HepG2 (cell line): ENCODE measurements around the gene GFRA1. TPM values are rescaled to one million over a fixed set of nuclear protein-coding genes. Genes with fewer than 3 reads are reported as not detected.

Experiments used
- AFF4 ChIP-seq: sonication (generic); formaldehyde crosslinking; IDR thresholded peaks from 2 replicates; pipeline ENCODE4 v1.4.0; 2020; ENCODE audit warnings: missing genetic modification reagents
- HOXD1 ChIP-seq: sonication (generic); formaldehyde crosslinking; IDR thresholded peaks from 2 replicates; pipeline ENCODE4 v1.5.0; 2020; ENCODE audit warnings: missing genetic modification reagents
- KLF12 ChIP-seq: sonication (generic); formaldehyde crosslinking; IDR thresholded peaks from 2 replicates; pipeline ENCODE4 v1.4.0; 2020; ENCODE audit warnings: missing genetic modification reagents, borderline replicate concordance
- SP5 ChIP-seq: IDR thresholded peaks from 2 replicates; pipeline ENCODE4 v1.6.1; 2016; ENCODE audit warnings: low read depth, borderline replicate concordance
- ZFP90 ChIP-seq: sonication (generic); formaldehyde crosslinking; IDR thresholded peaks from 2 replicates; pipeline ENCODE4 v1.8.0; 2022; ENCODE audit warnings: missing genetic modification reagents, mild to moderate bottlenecking, inconsistent platforms, borderline replicate concordance
- ZNF12 ChIP-seq: sonication (generic); formaldehyde crosslinking; IDR thresholded peaks from 2 replicates; pipeline ENCODE4 v1.5.0; 2020; ENCODE audit warnings: missing genetic modification reagents
- ZNF441 ChIP-seq: sonication (generic); formaldehyde crosslinking; IDR thresholded peaks from 2 replicates; pipeline ENCODE4 v1.7.0; 2021; ENCODE audit warnings: missing genetic modification reagents, borderline replicate concordance
- ZNF550 ChIP-seq: sonication (generic); formaldehyde crosslinking; IDR thresholded peaks from 2 replicates; pipeline ENCODE4 v1.4.0; 2020; ENCODE audit warnings: mild to moderate bottlenecking, missing genetic modification reagents, borderline replicate concordance
- ZNF577 ChIP-seq: sonication (generic); formaldehyde crosslinking; IDR thresholded peaks from 2 replicates; pipeline ENCODE4 v1.4.0; 2020; ENCODE audit warnings: mild to moderate bottlenecking, low read depth, missing genetic modification reagents, borderline replicate concordance
- ZNF598 ChIP-seq: sonication (generic); formaldehyde crosslinking; IDR thresholded peaks from 2 replicates; pipeline ENCODE4 v1.5.1; 2020; ENCODE audit warnings: mild to moderate bottlenecking, missing genetic modification reagents, borderline replicate concordance
- ZNF615 ChIP-seq: sonication (generic); formaldehyde crosslinking; IDR thresholded peaks from 2 replicates; pipeline ENCODE4 v1.5.0; 2020; ENCODE audit warnings: mild to moderate bottlenecking, missing genetic modification reagents, borderline replicate concordance
- ZNF781 ChIP-seq: sonication (generic); formaldehyde crosslinking; IDR thresholded peaks from 2 replicates; pipeline ENCODE4 v1.5.1; 2020; ENCODE audit warnings: borderline replicate concordance, mild to moderate bottlenecking, missing genetic modification reagents; ENCODE audit errors: not compliant biosample characterization
- ZNF816 ChIP-seq: sonication (generic); formaldehyde crosslinking; IDR thresholded peaks from 2 replicates; pipeline ENCODE4 v1.8.0; 2022; ENCODE audit warnings: missing genetic modification reagents, mild to moderate bottlenecking, borderline replicate concordance
- polyA plus RNA-seq, 8 experiments: library from polyadenylated mRNA; depleted of rRNA in 3 of 8; stranded (reverse) in 7 of 8; unstranded in 1 of 8; fragments of >200 nt; fragmentation: Illumina TruSeq in 4 of 8; extraction: Trizol in 4 of 8; gene quantifications; 2 replicates each; pipeline versions ENCODE4 v1.2.1 to v1.2.3, GENCODE V29; 2011 to 2016; ENCODE audit warnings: low read depth in 4 of 8, missing spikeins in 1 of 8, mixed read lengths in 1 of 8; ENCODE audit not compliant: insufficient read depth in 1 of 8
- total RNA-seq, 5 experiments: library from RNA; depleted of rRNA; stranded (reverse); fragments of >200 nt; fragmentation: Illumina TruSeq; extraction: Trizol; gene quantifications; 2 replicates each; pipeline ENCODE4 v1.2.3, GENCODE V29; 2016; ENCODE audit warnings: low read depth in 1 of 5
- TF ChIP-seq, protein P1 (sequence below): sonication (generic); formaldehyde crosslinking; IDR thresholded peaks from 2 replicates; pipeline ENCODE4 v1.4.0; 2020; ENCODE audit warnings: missing genetic modification reagents
- TF ChIP-seq, protein P2 (sequence below): sonication (generic); formaldehyde crosslinking; IDR thresholded peaks from 2 replicates; pipeline ENCODE4 v1.8.0; 2022; ENCODE audit warnings: low read depth, missing genetic modification reagents

The GFRA1 gene
- total and polyA plus RNA-seq, 2 of the 13 experiments (the other 11 are each of a cell fraction or from before 2014, with no cell fraction given): not detected

- TF ChIP-seq, protein P1, sequence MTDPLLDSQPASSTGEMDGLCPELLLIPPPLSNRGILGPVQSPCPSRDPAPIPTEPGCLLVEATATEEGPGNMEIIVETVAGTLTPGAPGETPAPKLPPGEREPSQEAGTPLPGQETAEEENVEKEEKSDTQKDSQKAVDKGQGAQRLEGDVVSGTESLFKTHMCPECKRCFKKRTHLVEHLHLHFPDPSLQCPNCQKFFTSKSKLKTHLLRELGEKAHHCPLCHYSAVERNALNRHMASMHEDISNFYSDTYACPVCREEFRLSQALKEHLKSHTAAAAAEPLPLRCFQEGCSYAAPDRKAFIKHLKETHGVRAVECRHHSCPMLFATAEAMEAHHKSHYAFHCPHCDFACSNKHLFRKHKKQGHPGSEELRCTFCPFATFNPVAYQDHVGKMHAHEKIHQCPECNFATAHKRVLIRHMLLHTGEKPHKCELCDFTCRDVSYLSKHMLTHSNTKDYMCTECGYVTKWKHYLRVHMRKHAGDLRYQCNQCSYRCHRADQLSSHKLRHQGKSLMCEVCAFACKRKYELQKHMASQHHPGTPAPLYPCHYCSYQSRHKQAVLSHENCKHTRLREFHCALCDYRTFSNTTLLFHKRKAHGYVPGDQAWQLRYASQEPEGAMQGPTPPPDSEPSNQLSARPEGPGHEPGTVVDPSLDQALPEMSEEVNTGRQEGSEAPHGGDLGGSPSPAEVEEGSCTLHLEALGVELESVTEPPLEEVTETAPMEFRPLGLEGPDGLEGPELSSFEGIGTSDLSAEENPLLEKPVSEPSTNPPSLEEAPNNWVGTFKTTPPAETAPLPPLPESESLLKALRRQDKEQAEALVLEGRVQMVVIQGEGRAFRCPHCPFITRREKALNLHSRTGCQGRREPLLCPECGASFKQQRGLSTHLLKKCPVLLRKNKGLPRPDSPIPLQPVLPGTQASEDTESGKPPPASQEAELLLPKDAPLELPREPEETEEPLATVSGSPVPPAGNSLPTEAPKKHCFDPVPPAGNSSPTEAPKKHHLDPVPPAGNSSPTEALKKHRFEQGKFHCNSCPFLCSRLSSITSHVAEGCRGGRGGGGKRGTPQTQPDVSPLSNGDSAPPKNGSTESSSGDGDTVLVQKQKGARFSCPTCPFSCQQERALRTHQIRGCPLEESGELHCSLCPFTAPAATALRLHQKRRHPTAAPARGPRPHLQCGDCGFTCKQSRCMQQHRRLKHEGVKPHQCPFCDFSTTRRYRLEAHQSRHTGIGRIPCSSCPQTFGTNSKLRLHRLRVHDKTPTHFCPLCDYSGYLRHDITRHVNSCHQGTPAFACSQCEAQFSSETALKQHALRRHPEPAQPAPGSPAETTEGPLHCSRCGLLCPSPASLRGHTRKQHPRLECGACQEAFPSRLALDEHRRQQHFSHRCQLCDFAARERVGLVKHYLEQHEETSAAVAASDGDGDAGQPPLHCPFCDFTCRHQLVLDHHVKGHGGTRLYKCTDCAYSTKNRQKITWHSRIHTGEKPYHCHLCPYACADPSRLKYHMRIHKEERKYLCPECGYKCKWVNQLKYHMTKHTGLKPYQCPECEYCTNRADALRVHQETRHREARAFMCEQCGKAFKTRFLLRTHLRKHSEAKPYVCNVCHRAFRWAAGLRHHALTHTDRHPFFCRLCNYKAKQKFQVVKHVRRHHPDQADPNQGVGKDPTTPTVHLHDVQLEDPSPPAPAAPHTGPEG (CRISPR knock-in tag): no peak
- TF ChIP-seq ZNF816 (CRISPR knock-in tag): no peak
- no peak for TF ChIP-seq ZNF781 (CRISPR knock-in tag)
- TF ChIP-seq ZNF615 (CRISPR knock-in tag): no peak
- no peak for TF ChIP-seq AFF4
- TF ChIP-seq ZNF577 (CRISPR knock-in tag): no peak
- TF ChIP-seq HOXD1 (CRISPR knock-in tag): no peak
- TF ChIP-seq ZNF441 (CRISPR knock-in tag): no peak
- TF ChIP-seq ZFP90 (CRISPR knock-in tag): no peak
- TF ChIP-seq ZNF12 (CRISPR knock-in tag): no peak
- TF ChIP-seq SP5 (CRISPR knock-in tag): no peak
- no peak for TF ChIP-seq ZNF598 (CRISPR knock-in tag)
- no peak for TF ChIP-seq ZNF550
- TF ChIP-seq, protein P2, sequence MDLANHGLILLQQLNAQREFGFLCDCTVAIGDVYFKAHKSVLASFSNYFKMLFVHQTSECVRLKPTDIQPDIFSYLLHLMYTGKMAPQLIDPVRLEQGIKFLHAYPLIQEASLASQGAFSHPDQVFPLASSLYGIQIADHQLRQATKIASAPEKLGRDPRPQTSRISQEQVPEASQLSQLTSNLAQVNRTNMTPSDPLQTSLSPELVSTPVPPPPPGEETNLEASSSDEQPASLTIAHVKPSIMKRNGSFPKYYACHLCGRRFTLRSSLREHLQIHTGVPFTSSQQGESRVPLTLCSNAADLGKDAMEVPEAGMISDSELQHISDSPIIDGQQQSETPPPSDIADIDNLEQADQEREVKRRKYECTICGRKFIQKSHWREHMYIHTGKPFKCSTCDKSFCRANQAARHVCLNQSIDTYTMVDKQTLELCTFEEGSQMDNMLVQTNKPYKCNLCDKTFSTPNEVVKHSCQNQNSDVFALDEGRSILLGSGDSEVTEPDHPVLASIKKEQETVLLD (CRISPR knock-in tag): no peak
- TF ChIP-seq KLF12 (CRISPR knock-in tag): no peak
- TF ChIP-seq, all 625 proteins: peak for 0
These were observed 160.5 kb downstream of the GFRA1 start (continued) for GRCh38 chr10:116112232-116113231.
